GM21360 (cell line): Measurements from ENCODE around the gene IKZF2.
"Not testable (repeated sequence)": the region's sequence is repeated elsewhere in the genome, so short reads cannot be mapped to it uniquely, and the experiment has no call there.

Source experiments
- ATAC-seq: cut with Tn5 transposase; IDR thresholded peaks from one replicate; pipeline ENCODE4 v1.9.1; 2021; ENCODE audit warnings: mild to moderate bottlenecking, moderate library complexity; ENCODE audit not compliant: unreplicated experiment

The IKZF2 gene

DNA sequence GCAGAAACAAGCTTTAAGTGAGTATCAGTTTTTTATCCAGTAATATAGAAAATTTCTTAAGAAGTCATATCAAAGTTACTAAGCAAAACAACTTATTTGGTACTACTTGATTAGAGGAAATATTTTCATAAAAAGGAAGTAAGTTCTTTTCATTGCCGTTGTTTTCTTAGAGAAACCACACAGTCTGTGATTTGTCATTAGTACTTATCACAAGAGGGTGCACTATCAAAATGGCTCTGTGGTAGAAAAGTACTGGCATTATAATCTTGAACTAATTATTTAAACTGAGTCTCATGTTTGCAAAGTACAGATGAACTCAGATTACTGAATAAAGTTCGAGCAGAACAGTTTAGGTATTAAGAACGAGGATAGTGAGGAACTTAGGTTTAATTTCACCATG lies 93.4 kb downstream of the IKZF2 start:
- no peak for ATAC-seq

DNA sequence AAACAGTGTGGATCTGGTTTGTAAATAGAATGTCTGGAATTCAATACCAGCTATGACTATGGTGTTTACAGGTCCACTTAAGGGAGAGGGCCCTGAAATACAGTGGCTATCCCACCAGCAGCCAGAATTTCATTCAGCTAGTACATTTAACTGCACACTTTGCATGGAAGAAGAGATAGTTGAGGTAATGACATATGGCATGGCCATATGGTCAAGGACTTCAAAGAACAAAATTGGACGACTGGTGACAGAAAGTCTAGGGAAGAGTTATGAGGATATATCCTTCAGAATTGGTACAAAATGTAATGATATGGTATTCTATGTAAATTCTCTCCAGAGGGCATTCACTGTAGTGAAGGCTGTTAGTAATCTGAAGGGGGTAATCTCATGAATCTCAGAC lies 105.0 kb downstream of the IKZF2 start:
- no peak for ATAC-seq

DNA sequence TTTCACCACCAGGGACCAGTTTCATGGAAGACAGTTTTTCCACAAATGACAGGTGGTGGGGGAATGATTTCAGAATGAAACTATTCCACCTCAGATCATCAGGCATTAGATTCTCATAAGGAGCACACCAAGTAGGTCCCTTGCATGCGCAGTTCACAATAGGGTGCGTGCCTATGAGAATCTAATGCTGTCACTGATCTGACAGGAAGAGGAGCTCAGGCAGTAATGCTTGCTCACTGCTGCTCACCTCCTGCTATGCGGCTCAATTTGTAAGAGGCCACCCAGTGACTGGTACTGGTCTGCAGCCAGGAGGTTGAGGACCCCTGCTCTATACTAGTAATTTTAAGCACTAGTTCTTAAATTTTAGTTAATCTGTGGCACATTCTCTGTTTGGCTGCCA lies 107.8 kb downstream of the IKZF2 start:
- ATAC-seq: no peak

DNA sequence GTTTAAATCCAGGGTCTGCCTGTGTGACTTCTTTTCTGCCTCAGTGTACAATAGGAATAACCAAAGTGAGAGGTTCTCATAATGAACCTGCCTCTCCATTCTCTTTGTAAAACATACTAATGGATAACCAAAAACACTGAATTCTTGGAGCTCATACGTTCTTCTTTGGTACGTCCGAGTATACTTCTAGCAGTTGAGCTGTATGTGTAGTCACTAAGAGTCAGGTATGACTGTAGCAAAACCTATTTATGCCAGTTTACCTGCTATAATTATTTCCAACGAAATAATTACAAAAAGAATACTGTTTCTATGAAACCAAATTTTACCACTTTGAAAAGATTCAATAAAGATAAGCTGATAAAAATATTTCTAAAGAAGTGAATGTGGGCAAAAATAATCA lies 109.2 kb downstream of the IKZF2 start:
- no peak for ATAC-seq

DNA sequence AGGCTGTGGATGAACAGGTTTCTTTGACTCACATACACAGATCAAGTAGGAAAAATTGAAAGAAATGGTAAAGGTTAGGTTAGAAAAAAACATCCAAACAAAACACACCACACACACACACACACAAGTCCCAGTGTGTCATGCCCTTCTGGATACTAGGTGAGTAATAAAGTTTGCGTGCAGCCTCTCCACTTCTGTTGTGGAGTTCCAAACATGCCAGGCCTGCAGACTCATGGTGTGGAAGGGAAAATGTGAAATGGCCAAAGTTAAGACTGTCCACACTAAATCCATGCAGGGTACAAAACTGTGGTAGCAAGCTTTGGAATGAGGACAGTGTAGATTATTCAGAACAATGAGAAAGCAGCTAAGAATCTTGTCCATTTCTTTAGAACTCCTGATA lies 114.6 kb downstream of the IKZF2 start:
- ATAC-seq: no peak

DNA sequence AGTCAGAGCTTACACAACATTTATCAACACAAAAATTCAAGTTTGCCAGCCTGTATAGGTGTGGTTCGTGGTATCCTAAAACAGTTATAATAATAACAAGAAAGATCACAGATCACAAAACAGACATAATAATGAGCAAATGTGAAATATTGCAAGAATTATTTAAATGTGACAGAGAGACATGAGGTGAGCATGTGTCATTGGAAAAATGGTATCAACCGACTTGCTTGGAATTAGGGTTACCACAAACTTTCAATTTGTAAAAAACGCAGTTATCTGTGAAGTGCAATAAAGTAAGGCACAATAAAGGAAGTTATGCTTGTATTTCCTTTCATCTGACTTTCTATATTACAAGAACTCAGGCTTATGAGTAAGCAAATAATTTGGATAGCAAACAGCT lies 116.8 kb downstream of the IKZF2 start:
- no peak for ATAC-seq

DNA sequence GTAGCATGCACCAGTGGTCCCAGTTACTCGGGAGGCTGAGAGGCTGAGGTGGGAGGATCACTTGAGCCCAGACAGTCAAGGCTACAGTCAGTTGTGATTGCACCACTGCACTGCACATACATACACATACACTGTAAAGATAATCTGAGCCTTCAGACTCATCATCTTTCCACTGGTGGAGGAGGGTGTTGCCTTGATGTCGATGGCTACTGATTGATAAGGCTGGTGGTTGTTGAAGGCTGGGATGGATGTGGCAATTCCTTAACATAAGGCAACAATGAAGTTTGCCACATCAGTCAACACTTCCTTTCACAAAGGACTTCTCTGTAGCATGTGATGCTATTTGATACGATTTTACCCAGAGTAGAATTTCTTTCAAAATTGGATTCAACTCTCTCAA lies 118.8 kb downstream of the IKZF2 start:
- no peak for ATAC-seq

DNA sequence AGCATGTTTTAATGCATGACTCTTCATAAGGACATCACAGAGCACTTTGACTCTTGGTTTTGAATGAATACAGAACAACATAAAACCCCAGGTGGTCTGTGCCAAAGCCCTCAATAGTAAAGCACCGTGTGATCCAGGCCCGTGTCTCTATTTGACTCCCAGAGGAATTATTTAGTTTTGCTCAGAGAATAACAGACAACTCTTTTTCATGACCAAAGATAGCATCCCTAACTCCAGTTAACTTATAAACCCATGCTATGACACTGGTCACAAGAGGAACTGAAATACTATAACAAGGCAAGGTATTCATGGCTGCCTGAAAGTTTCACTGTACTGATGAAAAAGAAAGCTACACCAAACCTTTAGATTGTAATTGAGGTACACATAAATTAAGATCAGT lies 128.4 kb downstream of the IKZF2 start:
- ATAC-seq: peak; percentile 57

DNA sequence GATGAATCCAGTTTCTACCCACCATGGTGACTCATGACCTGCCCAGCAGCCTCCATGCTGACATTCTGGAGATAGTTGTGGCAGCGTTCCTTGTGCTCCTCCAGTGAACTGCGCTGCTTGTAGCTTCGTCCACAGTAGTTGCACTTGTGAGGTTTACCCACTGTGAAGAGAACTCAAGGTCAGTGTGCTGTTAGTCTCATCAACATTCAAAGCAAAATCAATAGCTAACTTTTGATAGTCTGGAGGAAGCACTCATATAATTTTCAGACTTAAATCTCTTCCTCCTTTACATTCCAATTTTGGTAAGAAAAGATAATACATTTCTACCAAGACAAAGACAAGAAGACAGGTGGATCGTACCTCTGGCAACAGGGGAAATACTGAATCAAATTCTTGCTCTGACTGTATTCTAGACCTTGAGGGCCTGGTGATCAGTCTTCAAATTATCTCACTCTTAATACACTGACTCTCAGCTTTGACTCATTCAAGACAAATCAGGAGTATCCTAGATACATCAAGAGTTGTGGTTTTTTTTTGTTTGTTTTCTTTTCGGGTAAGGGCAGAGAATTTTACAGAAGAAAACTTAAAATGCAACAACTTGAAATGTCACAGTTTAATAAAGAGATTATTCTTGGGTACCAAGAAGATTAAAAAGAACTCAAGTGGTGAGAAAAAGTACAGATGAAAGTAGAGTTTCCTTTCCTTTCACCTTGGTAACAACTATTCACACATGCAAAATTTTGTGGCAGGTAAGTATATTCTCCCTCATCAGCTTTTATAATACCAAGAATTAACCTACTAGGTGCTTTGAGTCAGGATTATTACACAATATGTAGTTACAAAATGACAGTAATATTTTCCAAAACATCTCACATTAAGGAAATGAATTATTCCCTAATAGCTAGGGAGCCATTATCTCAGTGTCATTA lies 129.2 kb downstream of the IKZF2 start:
- ATAC-seq: peak; percentile 83

DNA sequence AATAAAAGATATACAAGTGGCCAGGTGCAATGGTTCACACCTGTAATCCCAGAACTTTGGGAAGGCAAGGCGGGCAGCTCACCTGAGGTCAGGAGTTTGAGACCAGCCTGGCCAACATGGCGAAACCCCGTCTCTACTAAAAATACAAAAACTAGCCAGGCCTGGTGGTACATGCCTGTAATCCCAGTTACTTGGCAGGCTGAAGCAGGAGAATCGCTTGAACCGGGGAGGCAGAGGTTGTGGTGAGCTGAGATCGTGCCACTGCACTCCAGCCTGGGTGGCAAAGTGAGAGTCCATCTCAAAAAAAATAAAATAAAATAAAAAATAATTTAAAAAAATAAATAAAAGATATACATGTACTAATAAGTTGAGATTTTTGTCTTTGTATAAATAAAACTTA lies 130.5 kb downstream of the IKZF2 start:
- not testable (repeated sequence) for ATAC-seq

DNA sequence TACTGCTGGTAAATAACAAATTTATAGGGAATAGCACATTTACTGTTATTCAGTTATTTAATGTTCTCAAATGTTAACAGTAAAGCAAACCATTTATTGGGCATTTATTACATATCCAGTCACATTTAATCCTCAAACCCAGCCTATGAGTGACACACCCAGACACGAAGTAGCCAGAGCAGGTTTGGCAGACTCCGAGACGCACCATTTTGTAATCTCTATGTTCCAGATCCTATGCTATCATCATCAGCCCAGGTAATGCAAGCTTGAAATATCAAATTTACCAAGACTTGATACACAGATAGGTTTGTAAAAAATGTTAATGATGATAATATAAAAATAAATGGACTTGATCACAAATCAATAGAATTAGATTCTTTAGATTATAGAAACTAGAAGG lies 131.1 kb downstream of the IKZF2 start:
- ATAC-seq: no peak

DNA sequence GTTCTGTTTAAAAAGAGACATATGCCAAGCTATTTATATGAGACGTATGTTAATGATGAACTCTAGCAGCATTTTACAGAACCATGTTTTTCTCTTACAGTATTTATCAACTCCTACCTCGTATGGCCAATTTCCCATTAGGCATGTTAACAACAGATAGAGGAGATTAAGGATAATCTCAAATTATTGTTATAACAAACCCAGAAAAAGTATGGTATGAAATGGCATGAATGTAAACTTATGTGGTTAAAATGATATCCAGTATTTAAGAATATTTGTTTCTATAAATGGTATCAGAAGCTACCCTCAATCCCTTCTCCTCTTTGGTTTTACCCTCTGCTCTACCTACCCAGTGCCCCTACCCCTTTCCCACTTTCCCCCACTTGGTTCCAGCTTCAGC lies 132.0 kb downstream of the IKZF2 start:
- ATAC-seq: no peak

DNA sequence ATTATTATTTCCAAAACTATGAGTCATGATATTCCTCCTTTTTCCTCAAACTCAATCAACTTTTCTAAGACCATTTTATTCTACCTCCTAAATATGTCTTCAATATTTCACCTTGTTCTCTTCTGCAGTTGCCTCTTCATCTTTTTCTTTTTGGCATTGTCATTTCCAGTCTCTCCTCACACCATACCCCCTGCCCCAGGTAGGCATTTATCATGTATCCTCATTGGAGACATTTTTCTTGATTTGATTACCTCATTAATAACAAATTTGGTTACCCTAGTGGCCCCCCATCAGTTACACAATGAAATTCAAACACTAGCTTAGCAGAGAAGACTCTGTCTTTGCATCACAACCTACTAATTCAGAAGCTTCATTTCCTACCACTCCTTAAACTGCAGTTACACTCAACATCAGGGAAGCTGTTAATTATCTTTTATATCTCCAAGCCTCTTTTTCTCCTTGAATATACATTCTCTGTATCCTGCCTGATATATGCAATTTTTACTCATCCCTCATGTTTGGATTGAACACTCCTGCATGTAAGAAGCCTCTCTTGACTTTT lies 133.0 kb downstream of the IKZF2 start:
- no peak for ATAC-seq

DNA sequence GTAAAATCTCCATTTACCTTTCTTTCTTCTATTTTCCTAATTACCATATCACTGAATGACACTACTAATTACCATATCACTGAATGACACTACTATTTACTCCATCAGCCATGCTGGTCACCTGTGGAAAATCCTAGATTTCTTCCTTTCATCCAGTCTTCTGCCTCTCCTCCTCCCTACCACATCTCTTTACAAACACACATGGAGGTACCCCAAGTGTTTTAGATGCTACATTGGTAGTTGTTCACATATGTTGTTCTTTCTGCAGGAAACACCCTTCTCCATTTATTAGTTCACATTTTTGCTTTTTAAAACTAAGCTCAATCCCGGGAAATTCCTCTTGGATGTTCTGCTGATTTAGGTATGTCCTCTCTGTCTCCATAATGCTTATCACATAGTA lies 134.0 kb downstream of the IKZF2 start:
- no peak for ATAC-seq

DNA sequence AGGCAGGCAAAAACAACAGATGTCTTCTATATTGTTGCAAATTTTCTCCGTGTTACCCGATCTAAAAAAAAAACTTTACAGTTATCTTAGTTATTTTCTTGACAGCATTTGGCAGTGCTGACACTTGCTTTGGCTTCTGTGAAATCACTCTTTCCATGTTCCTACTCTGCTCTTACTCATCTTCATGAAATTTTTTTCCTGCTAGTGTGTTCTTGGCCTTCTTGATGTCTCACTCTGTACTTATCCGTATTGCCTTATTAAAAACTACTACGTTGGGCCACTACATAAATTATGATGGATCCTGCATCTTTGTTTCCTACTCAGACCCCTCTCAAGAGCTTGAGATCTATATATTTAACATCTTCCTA lies 134.4 kb downstream of the IKZF2 start:
- ATAC-seq: no peak

DNA sequence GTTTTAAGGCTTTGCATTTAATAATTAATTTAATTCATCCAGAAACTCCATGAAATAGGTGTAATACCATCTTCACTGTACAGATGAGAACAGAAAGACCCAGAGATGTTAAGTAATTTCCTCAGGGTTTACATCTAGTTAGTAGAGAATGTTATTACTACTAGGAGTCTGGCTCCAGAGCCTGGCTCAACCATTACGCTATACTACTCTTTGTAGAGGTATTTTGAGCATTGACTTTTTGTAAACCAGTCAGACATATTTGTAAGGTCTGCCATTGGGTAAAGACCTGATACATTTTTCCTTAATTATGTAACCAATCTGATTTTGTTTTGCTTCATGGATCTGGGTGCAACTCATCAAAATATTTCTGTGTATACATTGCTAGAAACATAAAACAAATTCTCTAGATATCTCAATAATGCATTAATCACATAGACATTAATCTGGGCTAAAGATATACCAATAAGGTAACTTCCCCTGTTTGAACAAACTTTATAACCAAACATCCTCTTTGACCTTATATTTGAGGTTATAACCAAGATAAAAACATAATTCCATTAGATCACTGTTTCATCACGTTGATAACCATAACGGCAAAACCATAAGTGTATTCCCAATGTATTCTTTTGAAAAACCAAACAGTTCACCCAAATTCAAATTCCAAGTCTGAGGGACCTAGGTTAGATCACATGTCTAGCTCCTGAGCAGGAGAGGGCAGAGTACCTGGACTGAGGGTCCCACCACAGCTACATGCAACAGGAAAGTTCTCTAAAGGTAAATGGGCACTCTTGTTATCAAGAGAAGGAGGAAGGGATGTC lies 135.0 kb downstream of the IKZF2 start:
- ATAC-seq: peak; percentile 42

DNA sequence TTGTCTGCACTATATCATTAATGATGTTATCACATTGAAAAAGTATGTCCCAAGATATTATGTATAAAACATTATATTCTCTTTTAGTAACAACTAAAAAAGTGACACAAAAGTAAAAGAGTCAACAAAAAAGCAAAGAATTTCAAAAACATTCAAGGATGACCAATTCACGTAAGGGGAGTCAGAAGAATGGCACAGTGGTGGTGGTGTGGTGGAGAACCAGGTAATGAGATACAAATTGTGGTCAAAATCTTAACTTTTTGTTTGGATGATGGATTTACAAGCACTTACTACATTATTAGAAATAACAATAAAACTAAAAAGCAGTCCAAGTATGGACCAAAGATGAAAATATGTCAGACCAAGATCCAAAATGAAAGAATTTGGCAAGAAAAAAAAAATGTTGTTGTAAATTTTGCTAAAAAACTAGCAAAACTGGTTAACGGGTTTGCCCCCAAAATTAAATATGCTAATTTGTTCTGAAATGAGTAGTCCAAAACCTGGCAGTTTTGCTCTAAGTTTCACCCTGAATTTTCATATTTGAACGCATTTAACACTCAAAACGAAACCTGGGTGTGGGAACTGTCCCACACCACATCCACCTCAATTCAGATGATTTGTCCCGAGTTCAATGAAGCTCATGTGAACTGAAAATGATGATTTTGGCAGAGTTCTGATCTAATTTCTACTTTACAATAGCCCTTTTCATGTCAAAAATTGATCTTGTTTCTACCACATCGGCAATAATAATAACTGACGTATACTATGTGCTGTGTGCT lies 135.8 kb downstream of the IKZF2 start:
- ATAC-seq: peak; percentile 77

DNA sequence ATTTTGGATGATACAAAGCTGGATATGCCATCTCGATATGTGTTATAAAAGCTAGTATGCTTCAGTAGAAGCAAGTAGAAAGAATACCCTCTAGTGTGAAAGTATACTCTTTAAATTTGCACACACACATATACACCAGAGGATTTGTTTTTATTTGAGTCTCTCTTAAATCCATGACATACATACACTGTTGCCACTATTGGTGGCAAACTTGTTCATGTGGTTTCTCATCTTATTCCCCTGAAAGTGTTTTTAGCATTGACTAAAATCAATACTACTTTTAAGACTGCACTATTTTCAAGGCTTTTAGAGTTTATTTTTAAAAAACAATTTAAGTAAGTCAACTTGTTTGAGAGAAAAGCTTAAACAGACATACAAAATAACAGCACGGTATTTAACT lies 137.4 kb downstream of the IKZF2 start:
- no peak for ATAC-seq

DNA sequence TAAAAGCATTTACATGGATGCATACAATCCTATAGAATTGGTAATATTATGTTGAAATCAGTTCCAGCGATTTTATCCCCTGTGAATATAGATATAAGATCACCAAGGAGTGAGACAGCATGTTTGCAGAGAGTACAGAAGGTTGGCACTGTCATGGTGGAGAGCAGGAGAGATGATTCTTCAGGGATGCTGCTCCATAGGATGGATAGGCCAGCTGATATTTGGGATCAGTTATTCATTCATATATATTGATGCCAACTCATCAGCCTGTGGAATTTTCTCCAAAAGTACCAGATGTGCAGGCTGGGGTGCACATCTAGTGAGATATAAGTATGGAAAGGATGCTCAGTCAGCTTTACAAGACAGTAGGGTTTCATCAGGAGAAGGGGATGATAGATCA lies 139.9 kb downstream of the IKZF2 start:
- ATAC-seq: no peak

DNA sequence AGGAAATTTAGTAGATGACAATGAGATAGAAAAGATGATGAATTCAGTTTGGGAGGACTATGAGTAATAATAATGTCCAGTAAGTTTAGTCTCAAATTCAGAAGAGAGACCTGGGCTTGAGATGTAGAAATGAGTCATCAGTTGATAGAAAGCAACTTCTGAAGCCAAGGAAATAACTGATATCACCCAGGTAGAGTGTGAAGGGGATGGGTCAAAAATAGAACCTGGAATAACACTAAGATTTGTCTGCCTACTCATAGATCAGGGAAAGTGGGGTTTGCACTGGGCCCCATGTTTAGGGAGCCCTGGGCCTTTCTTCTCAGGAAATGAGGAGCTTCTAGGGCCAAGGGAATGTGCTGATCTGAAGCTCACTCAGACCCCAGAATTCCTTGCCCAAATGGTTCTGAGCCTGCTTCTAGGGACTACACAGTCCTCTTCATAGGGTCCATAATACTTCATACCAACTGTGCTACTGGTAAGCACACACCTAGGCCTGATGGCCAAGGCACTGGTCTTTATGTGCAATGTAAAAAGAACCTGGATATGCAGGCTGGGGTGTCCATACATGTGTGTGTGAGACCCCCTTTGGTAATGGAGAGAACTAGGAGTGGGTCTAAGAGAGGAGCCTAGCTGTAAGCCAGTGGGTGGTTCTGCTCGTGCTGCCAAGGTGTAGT lies 141.2 kb downstream of the IKZF2 start:
- ATAC-seq: peak; percentile 44
